H1 (cell line): Measurements from ENCODE around the gene SGMS1. TPM values are rescaled to one million over a fixed set of nuclear protein-coding genes. Genes with fewer than 3 reads are reported as not detected.

ENCODE experiments used
- POLR2AphosphoS5 ChIP-seq: IDR thresholded peaks from 2 replicates; pipeline ENCODE4 v1.6.1; 2011; ENCODE audit warnings: low read depth, low read length
- RFX5 ChIP-seq: IDR thresholded peaks from 2 replicates; pipeline ENCODE4 v1.6.1; 2011; ENCODE audit warnings: low read depth, low read length, improper control_type of control experiment, borderline replicate concordance
- polyA plus RNA-seq, 7 experiments: library from polyadenylated mRNA; depleted of rRNA in 3 of 7; stranded (reverse) in 5 of 7; unstranded in 2 of 7; fragments of >200 nt in 5 of 7; fragments of 200-250 nt in 2 of 7; gene quantifications; 1 replicate in 5 of 7; 2 replicates in 1 of 7; 4 replicates in 1 of 7; pipeline versions ENCODE4 v1.2.1 to v1.2.3, GENCODE V29; 2011 to 2013; ENCODE audit warnings: missing spikeins in 2 of 7, mixed read lengths in 2 of 7
- total RNA-seq: library from RNA; stranded (reverse); fragmentation: NEBNext Ultra II Directional; extraction: Animal tissue kit (Norgen Biotek cat#: 25700); gene quantifications from 2 replicates; pipeline ENCODE4 v1.2.1, GENCODE V29; 2021

Gene SGMS1
- total and polyA plus RNA-seq, 2 of the 8 experiments (the other 6 are each of a cell fraction or from before 2014, with no cell fraction given) = 6.0 to 15.6 TPM

DNA sequence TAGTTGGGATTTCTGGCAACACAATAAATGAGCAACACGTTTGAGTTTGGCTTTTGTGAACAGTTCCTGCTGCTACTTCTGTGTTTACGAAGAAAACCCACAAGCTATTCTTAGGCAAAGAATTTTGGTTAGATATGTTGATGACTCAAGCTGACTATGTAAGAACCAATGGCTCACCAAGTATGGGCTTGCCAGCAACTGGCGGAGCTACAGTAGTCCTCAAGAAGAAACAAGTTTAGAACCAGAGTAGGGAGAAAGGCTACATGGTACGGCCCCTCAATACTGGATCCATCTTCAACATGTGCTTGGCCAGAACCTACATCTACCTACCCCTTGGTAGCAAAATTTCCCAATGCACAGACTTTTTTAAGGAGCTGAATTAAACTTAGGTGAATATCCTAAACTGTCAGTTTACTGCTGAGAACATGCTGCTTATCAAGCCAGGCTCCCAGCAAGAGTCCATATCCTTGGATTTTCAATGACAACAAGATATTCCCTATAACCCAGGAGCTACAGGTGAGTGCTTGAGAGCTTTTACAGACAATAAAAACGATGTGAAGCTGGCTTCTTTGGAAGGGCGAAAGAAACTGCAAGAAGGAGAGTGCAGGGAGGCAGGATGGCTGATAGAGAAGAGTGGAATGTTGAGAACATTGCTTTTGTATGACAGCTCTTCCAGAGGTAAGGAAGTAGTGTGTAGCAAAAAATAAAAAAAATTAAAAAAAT lies 298.1 kb downstream of the SGMS1 start (continued):
- TF ChIP-seq POLR2AphosphoS5 (no peak), RFX5 (no peak)
